ENCODE data around the gene OR11G2.

DNA sequence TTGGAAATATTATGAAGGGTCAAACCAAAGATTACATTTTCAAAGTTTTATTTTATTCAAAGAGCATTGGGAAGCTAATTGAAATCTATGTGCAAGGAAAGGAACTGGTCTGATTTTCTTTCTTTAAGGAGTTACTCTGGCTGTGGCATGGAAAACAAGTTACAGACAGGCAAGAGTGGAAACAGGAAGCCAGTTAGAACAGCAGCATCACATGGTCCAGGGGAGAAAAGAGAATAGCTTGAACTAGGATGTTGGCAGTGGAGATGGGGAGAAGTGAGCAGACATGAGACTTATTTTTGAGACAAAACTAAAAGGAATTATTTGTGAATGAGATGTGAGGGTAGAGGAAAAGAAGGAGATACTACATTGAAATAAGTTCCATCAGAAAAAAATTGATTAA is 3.4 kb downstream of the OR11G2 start:
- no peak for TF ChIP-seq CTCF (conservative IDR thresholded peaks at IDR 0.05; ENCODE audit: low read length)
- no peak for TF ChIP-seq EZH2phosphoT487 (IDR thresholded peaks at IDR 0.05; ENCODE audit: borderline replicate concordance)

Data from Loucy (cell line).